WERI-Rb-1 (cell line): ENCODE data around the gene IRAK3.
"Not testable (repeated sequence)": the region's sequence is repeated elsewhere in the genome, so short reads cannot be mapped to it uniquely, and the experiment has no call there.

ENCODE experiments used
- DNase-seq: peaks from one replicate; pipeline ENCODE4 v3.0.0-alpha.2; 2020
- H3K27ac ChIP-seq: fragments of 250-450 bp; sonication (Bioruptor Pico); 2 replicates; pipeline ENCODE4 v1.5.1; 2020; ENCODE audit warnings: mild to moderate bottlenecking, moderate library complexity
- H3K27me3 ChIP-seq: fragments of 250-450 bp; sonication (Bioruptor Pico); 2 replicates; pipeline ENCODE4 v1.5.1; 2021; ENCODE audit warnings: mild to moderate bottlenecking, low read depth, moderate library complexity; ENCODE audit not compliant: insufficient read depth, severe bottlenecking
- H3K36me3 ChIP-seq: fragments of 250-450 bp; sonication (Bioruptor Pico); 2 replicates; pipeline ENCODE4 v1.5.1; 2020; ENCODE audit warnings: mild to moderate bottlenecking, moderate library complexity
- H3K4me3 ChIP-seq: 2 replicates; pipeline ENCODE4 v1.5.1; 2011; ENCODE audit warnings: low read depth, mild to moderate bottlenecking, control low read depth, low read length
- H3K9me3 ChIP-seq: fragments of 250-450 bp; sonication (Bioruptor Pico); 2 replicates; pipeline ENCODE4 v1.5.1; 2021; ENCODE audit warnings: mild to moderate bottlenecking, moderate library complexity; ENCODE audit not compliant: severe bottlenecking
- CTCF ChIP-seq: IDR thresholded peaks from 2 replicates; pipeline ENCODE4 v1.5.1; 2011; ENCODE audit warnings: low read depth, mild to moderate bottlenecking, control low read depth, inconsistent platforms, low read length

Gene IRAK3

GRCh38 chr12:66176105-66176900 lies 12.7 kb upstream of the IRAK3 start:
- no peak for DNase-seq
- H3K4me3 ChIP-seq = no peak overlapping the region

GRCh38 chr12:66182956-66183355 lies 6.1 kb upstream of the IRAK3 start:
- no peak for DNase-seq
- no peaks in the 10 kb centered on the region for H3K9me3 ChIP-seq
- no peak for TF ChIP-seq CTCF
- no peak overlapping the region for H3K27ac ChIP-seq
- no peaks in the 10 kb centered on the region for H3K27me3 ChIP-seq
- H3K4me3 ChIP-seq = no peak overlapping the region
- H3K36me3 ChIP-seq = no peaks in the 10 kb centered on the region

More at GRCh38 chr12:66176105-66176900, 12.7 kb upstream of the IRAK3 start:
- no peaks in the 10 kb centered on the region for H3K9me3 ChIP-seq
- H3K27ac ChIP-seq = no peak overlapping the region
- no peaks in the 10 kb centered on the region for H3K27me3 ChIP-seq
- TF ChIP-seq CTCF = no peak
- no peaks in the 10 kb centered on the region for H3K36me3 ChIP-seq

- H3K27me3 ChIP-seq, H3K36me3 ChIP-seq, DNase-seq, H3K27ac ChIP-seq, H3K4me3 ChIP-seq, H3K9me3 ChIP-seq: not testable (repeated sequence)
Measured at GRCh38 chr12:66184822-66185221, 4.2 kb upstream of the IRAK3 start.

GRCh38 chr12:66187036-66187435 lies 2.0 kb upstream of the IRAK3 start:
- no peak for TF ChIP-seq CTCF
- H3K4me3 ChIP-seq = no peak overlapping the region
- no peaks in the 10 kb centered on the region for H3K9me3 ChIP-seq
- H3K27me3 ChIP-seq = no peaks in the 10 kb centered on the region
- no peak overlapping the region for H3K27ac ChIP-seq
- DNase-seq = no peak
- no peaks in the 10 kb centered on the region for H3K36me3 ChIP-seq

GRCh38 chr12:66187821-66188220 lies 1.2 kb upstream of the IRAK3 start:
- no peak overlapping the region for H3K27ac ChIP-seq
- H3K27me3 ChIP-seq = no peaks in the 10 kb centered on the region
- DNase-seq = no peak

GRCh38 chr12:66189486-66189843 lies 451 bp downstream of the IRAK3 start:
- Histone ChIP-seq H3K36me3 (no peaks in the 10 kb centered on the region), H3K27me3 (no peaks in the 10 kb centered on the region), H3K4me3 (peak overlapping the region; percentile 38), H3K27ac (no peak overlapping the region), H3K9me3 (no peaks in the 10 kb centered on the region)
- no peak for TF ChIP-seq CTCF
- no peak for DNase-seq

More at GRCh38 chr12:66187821-66188220, 1.2 kb upstream of the IRAK3 start:
- no peaks in the 10 kb centered on the region for H3K9me3 ChIP-seq
- H3K36me3 ChIP-seq = no peaks in the 10 kb centered on the region
- TF ChIP-seq CTCF = no peak
- no peak overlapping the region for H3K4me3 ChIP-seq
